Cardiac muscle cell (in vitro differentiated cells and primary cell): ENCODE measurements around the gene PIP4K2A. TPM values are rescaled to one million over a fixed set of nuclear protein-coding genes. Genes with fewer than 3 reads are reported as not detected.
A peak's percentile ranks its signal among the peaks of the same experiment; 100 is the strongest.

Experiments
- DNase-seq, 2 donors: peaks; one replicate each; pipeline versions ENCODE4 v3.0.0 to v3.0.0-alpha.2; 2010 to 2017; ENCODE audit warnings: low read depth in 1 of 2, low spot score in 1 of 2
- H3K27ac ChIP-seq: fragments of 200-600 bp; sonication (generic); 2 replicates; pipeline ENCODE4 v1.5.1; 2016
- H3K27me3 ChIP-seq: fragments of 200-600 bp; sonication (generic); 2 replicates; pipeline ENCODE4 v1.6.0; 2016; ENCODE audit warnings: control low read depth
- H3K36me3 ChIP-seq: fragments of 200-600 bp; sonication (generic); 2 replicates; pipeline ENCODE4 v1.5.1; 2016; ENCODE audit warnings: control low read depth
- H3K4me1 ChIP-seq: fragments of 200-600 bp; sonication (generic); 2 replicates; pipeline ENCODE4 v1.8.1; 2017; ENCODE audit warnings: low read depth, mild to moderate bottlenecking, mixed run types
- H3K4me3 ChIP-seq: fragments of 200-600 bp; sonication (generic); 2 replicates; pipeline ENCODE4 v1.5.1; 2016; ENCODE audit warnings: mild to moderate bottlenecking
- H3K9me3 ChIP-seq: fragments of 200-600 bp; sonication (generic); 2 replicates; pipeline ENCODE4 v1.5.1; 2017; ENCODE audit warnings: low read depth, mild to moderate bottlenecking, control low read depth
- CTCF ChIP-seq: IDR thresholded peaks from 2 replicates; pipeline ENCODE4 v1.5.1; 2012; ENCODE audit warnings: low read depth, mild to moderate bottlenecking, low read length
- polyA plus RNA-seq: library from polyadenylated mRNA; unstranded; fragments of >200 nt; fragmentation: Nextera tagmentation; extraction: Ambion mirVana; gene quantifications from 2 replicates; pipeline ENCODE4 v1.2.1, GENCODE V29; 2016
- total RNA-seq: library from RNA; depleted of rRNA; stranded (reverse); fragments of >200 nt; gene quantifications from 2 replicates; pipeline ENCODE4 v1.2.3, GENCODE V29; 2016

PIP4K2A gene
- total RNA-seq (12.9 and 23.9 TPM in 2 replicates), polyA plus RNA-seq (12.1 and 15.1 TPM in 2 replicates)

GRCh38 chr10:22714479-22715289 lies at the start of gene PIP4K2A:
Gene PIP4K2A, minus strand, starts transcription at chr10:22714578. Its CDS starts 252 bp downstream, at chr10:22714326.
- Histone ChIP-seq H3K9me3 (no peaks in the 10 kb centered on the region), H3K27me3 (no peaks in the 10 kb centered on the region), H3K4me1 (peaks cover 18% of the 10 kb centered on the region), H3K27ac (peak within 1 kb of the TSS; percentile 44), H3K4me3 (peak within 1 kb of the TSS; percentile 93), H3K36me3 (no peaks in the 10 kb centered on the region)
- peak; percentile 86 to 88 for DNase-seq
- TF ChIP-seq CTCF = no peak

- Histone ChIP-seq H3K4me3 (no peak overlapping the region), H3K36me3 (no peaks in the 10 kb centered on the region), H3K27ac (no peak overlapping the region), H3K9me3 (no peaks in the 10 kb centered on the region), H3K4me1 (no peaks in the 10 kb centered on the region), H3K27me3 (no peaks in the 10 kb centered on the region)
- no peak for DNase-seq
- TF ChIP-seq CTCF = no peak
These were observed 47.3 kb upstream of the PIP4K2A start for GRCh38 chr10:22761569-22762220.

- Histone ChIP-seq H3K9me3 (no peaks in the 10 kb centered on the region), H3K36me3 (no peaks in the 10 kb centered on the region), H3K27me3 (no peaks in the 10 kb centered on the region), H3K4me1 (no peaks in the 10 kb centered on the region), H3K27ac (no peak overlapping the region), H3K4me3 (no peak overlapping the region)
- DNase-seq = no peak
- TF ChIP-seq CTCF = no peak
These were observed 45.6 kb upstream of the PIP4K2A start for GRCh38 chr10:22760025-22760424.

GRCh38 chr10:22758867-22759266 lies 44.5 kb upstream of the PIP4K2A start:
- no peaks in the 10 kb centered on the region for H3K27me3 ChIP-seq
- DNase-seq = no peak
- no peaks in the 10 kb centered on the region for H3K4me1 ChIP-seq
- no peak for TF ChIP-seq CTCF
- H3K9me3 ChIP-seq = no peaks in the 10 kb centered on the region
- H3K27ac ChIP-seq = no peak overlapping the region
- no peak overlapping the region for H3K4me3 ChIP-seq
- no peaks in the 10 kb centered on the region for H3K36me3 ChIP-seq

- no peaks in the 10 kb centered on the region for H3K9me3 ChIP-seq
- TF ChIP-seq CTCF = no peak
- DNase-seq = no peak
- H3K36me3 ChIP-seq = no peaks in the 10 kb centered on the region
- H3K4me3 ChIP-seq = no peak overlapping the region
- no peaks in the 10 kb centered on the region for H3K27me3 ChIP-seq
- no peaks in the 10 kb centered on the region for H3K4me1 ChIP-seq
- no peak overlapping the region for H3K27ac ChIP-seq
These were observed 39.9 kb upstream of the PIP4K2A start for GRCh38 chr10:22754296-22754695.
